Breast epithelium (tissue), 4 donors: ENCODE results near the gene FTSJ3. TPM values are rescaled to one million over a fixed set of nuclear protein-coding genes. Genes with fewer than 3 reads are reported as not detected.
A peak's percentile ranks its signal among the peaks of the same experiment; 100 is the strongest.

ENCODE experiments used
- DNase-seq, 2 donors: peaks; one replicate each; pipeline ENCODE4 v3.0.0-alpha.2; 2019; ENCODE audit warnings: low spot score in 2 of 2
- H3K27ac ChIP-seq, 2 donors: fragments of 200-600 bp; sonication (generic) in 1 of 2; one replicate each; pipeline ENCODE4 v1.5.1; 2016 to 2019; ENCODE audit warnings: mild to moderate bottlenecking in 1 of 2
- H3K27me3 ChIP-seq, 2 donors: fragments of 200-600 bp; sonication (generic) in 1 of 2; one replicate each; pipeline versions ENCODE4 v1.5.1 to v1.6.0; 2017 to 2019; ENCODE audit warnings: control low read depth in 1 of 2, mild to moderate bottlenecking in 1 of 2
- H3K36me3 ChIP-seq: fragments of 200-600 bp; one replicate; pipeline ENCODE4 v1.5.1; 2019
- H3K4me1 ChIP-seq, 2 donors: fragments of 200-600 bp; sonication (generic); one replicate each; pipeline ENCODE4 v1.5.1; 2016 to 2019; ENCODE audit warnings: control low read depth in 1 of 2
- H3K4me3 ChIP-seq, 3 donors: fragments of 200-600 bp; sonication (generic); 1 replicate in 2 of 3; 2 replicates in 1 of 3; pipeline ENCODE4 v1.5.1; 2016 to 2019; ENCODE audit warnings: mild to moderate bottlenecking in 3 of 3, moderate library complexity in 2 of 3
- H3K9me3 ChIP-seq, 2 donors: fragments of 200-600 bp; sonication (generic) in 1 of 2; one replicate each; pipeline ENCODE4 v1.5.1; 2016 to 2019; ENCODE audit warnings: control low read depth in 1 of 2
- POLR2A ChIP-seq: fragments of 450-650 bp; IDR thresholded peaks from one replicate; pipeline ENCODE4 v1.6.1; 2016; ENCODE audit warnings: antibody characterized with exemption, mild to moderate bottlenecking, moderate library complexity
- POLR2AphosphoS5 ChIP-seq, 3 donors: sonication (generic); formaldehyde crosslinking; IDR thresholded peaks; one replicate each; pipeline ENCODE4 v1.6.1; 2017; ENCODE audit warnings: antibody characterized with exemption in 3 of 3
- intact Hi-C: fragments of 100-400 bp; cut with DNase I; formaldehyde crosslinking; loops from one replicate; pipeline ENCODE4 v1.15.1; 2023; ENCODE audit warnings: low total_unique reads
- total RNA-seq, 3 donors: library from RNA; depleted of rRNA; stranded (reverse); fragments of >200 nt; gene quantifications; one replicate each; pipeline ENCODE4 v1.1.0, GENCODE V29; 2016
- TF ChIP-seq, protein P1 (sequence below), 3 donors: fragments of 450-650 bp; IDR thresholded peaks; one replicate each; pipeline ENCODE4 v1.5.1; 2016 to 2017; ENCODE audit warnings: antibody characterized with exemption in 3 of 3, mild to moderate bottlenecking in 3 of 3, moderate library complexity in 3 of 3

FTSJ3 gene
- total RNA-seq, 3 donors from 2014 or later = 55.4 to 78.7 (median 59.1) TPM

DNA sequence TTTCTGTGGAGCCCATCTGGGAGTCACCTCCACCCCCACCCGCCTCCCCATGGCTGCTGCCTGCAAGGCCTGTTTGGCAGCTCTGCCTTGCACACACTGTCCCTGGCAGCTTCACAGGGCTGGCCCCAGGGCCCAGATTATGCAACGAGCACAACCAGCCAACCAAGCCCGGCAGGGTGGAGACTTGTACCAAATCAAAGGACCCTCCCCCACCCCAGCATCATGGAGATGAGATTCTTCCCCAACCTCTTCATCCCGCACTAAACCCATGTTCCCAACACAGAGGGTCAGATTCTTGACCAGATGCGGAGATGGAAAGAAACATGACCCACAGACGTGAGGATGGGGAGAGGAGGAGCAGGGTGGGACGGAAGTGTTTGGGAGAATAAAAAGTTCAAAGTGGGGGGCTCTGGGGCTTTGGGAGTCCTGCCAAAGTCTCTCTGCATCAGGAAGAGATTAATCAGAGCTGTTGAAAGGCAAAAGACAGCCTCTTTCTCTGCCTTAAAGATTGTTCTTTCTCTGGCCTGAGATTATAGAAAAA is 11.2 kb upstream of the FTSJ3 start:
- Histone ChIP-seq H3K27ac (peak overlapping the region; percentile 90 to 92), H3K9me3 (no peaks in the 10 kb centered on the region), H3K27me3 (no peaks in the 10 kb centered on the region), H3K4me3 (peak overlapping the region; percentile 21 to 69 (median 52)), H3K4me1 (peaks cover 11 to 34% of the 10 kb centered on the region in 2 donors), H3K36me3 (no peaks in the 10 kb centered on the region)
- TF ChIP-seq, protein P1, sequence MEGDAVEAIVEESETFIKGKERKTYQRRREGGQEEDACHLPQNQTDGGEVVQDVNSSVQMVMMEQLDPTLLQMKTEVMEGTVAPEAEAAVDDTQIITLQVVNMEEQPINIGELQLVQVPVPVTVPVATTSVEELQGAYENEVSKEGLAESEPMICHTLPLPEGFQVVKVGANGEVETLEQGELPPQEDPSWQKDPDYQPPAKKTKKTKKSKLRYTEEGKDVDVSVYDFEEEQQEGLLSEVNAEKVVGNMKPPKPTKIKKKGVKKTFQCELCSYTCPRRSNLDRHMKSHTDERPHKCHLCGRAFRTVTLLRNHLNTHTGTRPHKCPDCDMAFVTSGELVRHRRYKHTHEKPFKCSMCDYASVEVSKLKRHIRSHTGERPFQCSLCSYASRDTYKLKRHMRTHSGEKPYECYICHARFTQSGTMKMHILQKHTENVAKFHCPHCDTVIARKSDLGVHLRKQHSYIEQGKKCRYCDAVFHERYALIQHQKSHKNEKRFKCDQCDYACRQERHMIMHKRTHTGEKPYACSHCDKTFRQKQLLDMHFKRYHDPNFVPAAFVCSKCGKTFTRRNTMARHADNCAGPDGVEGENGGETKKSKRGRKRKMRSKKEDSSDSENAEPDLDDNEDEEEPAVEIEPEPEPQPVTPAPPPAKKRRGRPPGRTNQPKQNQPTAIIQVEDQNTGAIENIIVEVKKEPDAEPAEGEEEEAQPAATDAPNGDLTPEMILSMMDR (IDR thresholded peaks at IDR 0.05) = no peak
- TF ChIP-seq POLR2A (no peak), POLR2AphosphoS5 (IDR thresholded peaks at IDR 0.05) (peak; percentile 82 to 95 (median 84))
- intact Hi-C loops = loop anchor here (5.0 kb wide), 1 partner anchor 141 kb away; no protein-coding TSS in a partner anchor
- peak; percentile 91 to 96 for DNase-seq

DNA sequence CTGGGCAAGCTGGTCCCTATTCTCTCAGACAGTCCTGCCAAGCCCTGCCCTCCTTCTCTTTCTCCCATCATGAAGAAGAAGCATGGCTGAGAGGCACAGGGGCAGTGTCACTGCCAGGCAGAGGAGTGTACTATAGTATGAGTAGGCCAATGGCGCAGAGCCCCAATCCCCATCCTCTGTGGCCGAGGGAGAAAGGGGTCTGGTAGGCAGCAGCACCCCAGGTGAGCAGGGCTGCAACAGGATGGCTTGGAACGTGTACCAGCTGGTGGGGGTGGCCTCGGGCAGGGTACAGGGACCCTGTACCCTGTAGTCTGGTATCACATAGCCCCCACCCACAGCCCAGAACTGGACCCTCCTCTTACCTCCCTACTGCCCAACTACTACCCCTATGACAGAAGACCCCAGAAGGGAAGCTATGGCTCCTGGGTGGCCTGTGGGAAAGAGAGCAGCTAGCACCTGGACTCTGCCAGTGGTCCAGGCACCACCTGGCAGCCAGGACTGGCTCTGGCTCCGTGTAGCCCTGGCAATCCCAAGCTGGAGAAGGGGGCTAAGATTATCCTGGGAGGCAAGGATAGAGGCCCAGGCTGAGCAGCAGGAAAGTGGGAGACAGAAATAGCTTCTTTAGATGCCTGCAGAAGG is 10.6 kb upstream of the FTSJ3 start:
- DNase-seq = no peak
- TF ChIP-seq, protein P1 (IDR thresholded peaks at IDR 0.05) = no peak
- TF ChIP-seq POLR2A (no peak), POLR2AphosphoS5 (IDR thresholded peaks at IDR 0.05) (no peak)
- intact Hi-C loops = loop anchor here (5.0 kb wide), 1 partner anchor 141 kb away; no protein-coding TSS in a partner anchor
- Histone ChIP-seq H3K4me3 (peak overlapping the region in 2 of 3 donors; percentile 52 to 69), H3K27ac (peak overlapping the region; percentile 90 to 92), H3K27me3 (no peaks in the 10 kb centered on the region), H3K36me3 (no peaks in the 10 kb centered on the region), H3K9me3 (no peaks in the 10 kb centered on the region), H3K4me1 (peaks cover 11 to 33% of the 10 kb centered on the region in 2 donors)

DNA sequence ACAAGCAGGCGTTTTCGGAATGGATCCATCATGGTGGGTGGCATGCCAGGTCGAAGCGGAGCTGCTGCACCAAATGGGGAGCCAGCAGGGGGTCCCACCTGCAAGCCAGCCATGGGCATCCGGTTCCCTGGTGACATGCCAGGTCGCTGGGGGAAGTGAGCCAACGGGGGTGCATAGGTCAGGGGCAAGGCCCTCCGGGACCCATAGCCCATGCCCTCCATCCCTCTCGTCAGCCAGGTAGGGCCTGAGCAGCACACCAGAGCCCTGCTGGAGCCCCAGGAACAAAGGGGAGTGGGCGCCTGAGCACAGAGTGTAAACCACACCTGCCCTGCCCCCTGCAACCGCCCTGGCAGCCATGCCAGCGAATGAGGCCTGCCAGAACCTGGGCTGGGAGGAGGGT is 10.0 kb upstream of the FTSJ3 start:
- Histone ChIP-seq H3K27ac (peak overlapping the region; percentile 90 to 92), H3K4me1 (peaks cover 11 to 33% of the 10 kb centered on the region in 2 donors), H3K27me3 (no peaks in the 10 kb centered on the region), H3K9me3 (no peaks in the 10 kb centered on the region), H3K36me3 (no peaks in the 10 kb centered on the region), H3K4me3 (peak overlapping the region in 1 of 3 donors; percentile 52)
- intact Hi-C loops = loop anchor here (5.0 kb wide), 1 partner anchor 140 kb away; no protein-coding TSS in a partner anchor
- no peak for DNase-seq
- TF ChIP-seq POLR2AphosphoS5 (IDR thresholded peaks at IDR 0.05) (no peak), POLR2A (no peak)
- TF ChIP-seq, protein P1 (IDR thresholded peaks at IDR 0.05) = no peak

DNA sequence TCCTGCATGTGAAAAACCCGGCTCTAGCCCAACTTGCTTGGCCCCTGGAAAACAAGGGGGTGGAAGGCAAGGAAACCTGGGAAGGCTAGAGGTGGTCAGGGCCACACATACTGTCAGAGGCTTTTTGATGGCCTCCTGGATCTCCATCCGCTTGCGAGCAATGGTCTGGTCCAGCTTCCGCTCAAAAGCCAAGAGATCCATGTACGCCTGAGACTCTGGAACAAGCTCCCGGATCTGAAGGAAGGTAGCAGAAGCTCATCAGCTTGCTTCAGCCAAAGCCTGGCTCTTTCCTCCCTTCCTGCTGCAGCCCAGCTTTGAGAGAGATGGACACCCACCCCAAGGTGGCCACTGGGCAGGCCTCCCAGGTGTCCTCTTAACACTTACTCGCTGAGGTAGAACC is 9.3 kb upstream of the FTSJ3 start:
- H3K36me3 ChIP-seq = no peaks in the 10 kb centered on the region
- no peaks in the 10 kb centered on the region for H3K9me3 ChIP-seq
- TF ChIP-seq POLR2A = no peak
- TF ChIP-seq, protein P1 (IDR thresholded peaks at IDR 0.05) = no peak
- intact Hi-C loops = loop anchor here (5.0 kb wide), 1 partner anchor 140 kb away; no protein-coding TSS in a partner anchor
- DNase-seq = no peak
- H3K27ac ChIP-seq = peak overlapping the region; percentile 90 to 92
- H3K4me1 ChIP-seq = peaks cover 11 to 33% of the 10 kb centered on the region in 2 donors
- H3K4me3 ChIP-seq = no peak overlapping the region
- no peaks in the 10 kb centered on the region for H3K27me3 ChIP-seq

DNA sequence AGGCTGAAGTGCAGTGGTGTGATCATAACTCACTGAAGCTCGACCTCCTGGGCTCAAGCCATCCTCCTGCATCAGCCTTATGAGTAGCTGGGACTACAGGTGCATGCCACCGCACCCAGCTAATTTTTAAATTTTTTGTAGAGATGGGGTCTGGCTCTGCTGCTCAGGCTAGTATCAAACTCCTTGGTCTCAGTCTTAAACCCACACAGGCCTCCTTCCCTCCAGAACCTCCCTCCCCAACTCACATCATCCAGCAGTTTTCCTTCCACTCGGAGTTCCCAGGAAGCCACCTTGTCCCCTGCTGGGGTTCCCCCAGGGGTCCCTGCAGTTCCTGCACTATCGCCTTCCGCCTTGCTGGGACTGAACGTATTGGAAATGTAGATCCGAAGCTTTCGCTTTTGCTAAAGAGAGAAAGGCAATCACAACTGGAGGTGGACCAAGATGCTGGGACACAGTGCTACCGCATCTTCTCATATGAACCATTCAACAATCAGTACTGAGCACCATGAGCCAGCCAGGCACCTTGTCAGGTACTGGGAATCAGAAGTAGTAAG is 7.8 kb upstream of the FTSJ3 start:
- Histone ChIP-seq H3K36me3 (no peaks in the 10 kb centered on the region), H3K9me3 (no peaks in the 10 kb centered on the region), H3K27ac (peak overlapping the region in 1 of 2 donors; percentile 45), H3K4me3 (no peak overlapping the region), H3K27me3 (no peaks in the 10 kb centered on the region), H3K4me1 (peaks cover 11 to 24% of the 10 kb centered on the region in 2 donors)
- DNase-seq = no peak
- intact Hi-C loops = loop anchor here (5.0 kb wide), 1 partner anchor 138 kb away; no protein-coding TSS in a partner anchor
- TF ChIP-seq, protein P1 (IDR thresholded peaks at IDR 0.05) = no peak
- no peak for TF ChIP-seq POLR2A
- no peak for TF ChIP-seq POLR2AphosphoS5 (IDR thresholded peaks at IDR 0.05)
